HG03432 (cell line): ENCODE data around the gene RMP24.

Experiments used
- ATAC-seq: cut with Tn5 transposase; IDR thresholded peaks from one replicate; pipeline ENCODE4 v1.9.1; 2021; ENCODE audit warnings: mild to moderate bottlenecking, moderate library complexity; ENCODE audit not compliant: unreplicated experiment

The RMP24 gene

GRCh38 chr18:36025025-36025424, 52.5 kb downstream of the RMP24 start:
- ATAC-seq: no peak

- no peak for ATAC-seq
Observed at GRCh38 chr18:36028859-36029258, 56.4 kb downstream of the RMP24 start.
